Esophagus (tissue), 2 donors: Measurements from ENCODE around the gene NFKBIZ. TPM values are rescaled to one million over a fixed set of nuclear protein-coding genes. Genes with fewer than 3 reads are reported as not detected.
"Not testable (repeated sequence)": the region's sequence is repeated elsewhere in the genome, so short reads cannot be mapped to it uniquely, and the experiment has no call there.

ENCODE experiments used
- H3K27ac ChIP-seq, 2 donors: one replicate each; pipeline ENCODE4 v1.5.1; 2013; ENCODE audit warnings: low read depth in 2 of 2, mild to moderate bottlenecking in 2 of 2, inconsistent platforms in 1 of 2, low read length in 1 of 2, moderate library complexity in 1 of 2
- H3K27me3 ChIP-seq, 2 donors: one replicate each; pipeline ENCODE4 v1.6.1; 2013; ENCODE audit warnings: low read length in 2 of 2, control low read depth in 1 of 2, mild to moderate bottlenecking in 1 of 2; ENCODE audit not compliant: insufficient read depth in 2 of 2, control insufficient read depth in 1 of 2
- H3K36me3 ChIP-seq, 2 donors: one replicate each; pipeline ENCODE4 v1.6.1; 2013; ENCODE audit warnings: low read length in 1 of 2; ENCODE audit not compliant: control insufficient read depth in 2 of 2, insufficient read depth in 2 of 2
- H3K4me1 ChIP-seq, 2 donors: one replicate each; pipeline ENCODE4 v1.6.1; 2013; ENCODE audit warnings: low read length in 1 of 2; ENCODE audit not compliant: control insufficient read depth in 2 of 2, insufficient read depth in 2 of 2
- H3K4me3 ChIP-seq, 2 donors: one replicate each; pipeline ENCODE4 v1.5.1; 2013; ENCODE audit warnings: low read length in 2 of 2, mild to moderate bottlenecking in 2 of 2, low read depth in 1 of 2, moderate library complexity in 1 of 2
- H3K9me3 ChIP-seq, 2 donors: one replicate each; pipeline ENCODE4 v1.6.1; 2013; ENCODE audit warnings: mild to moderate bottlenecking in 2 of 2, low read depth in 1 of 2, low read length in 1 of 2, moderate library complexity in 1 of 2; ENCODE audit not compliant: control insufficient read depth in 2 of 2, insufficient read depth in 1 of 2
- WGBS, 2 donors: extraction: QIAGEN DNeasy Blood & Tissue Kit; methylation state at CpG; one replicate each; pipeline ENCODE4 v1.1.7; 2013; 5-methylcytosine and 5-hydroxymethylcytosine counted together
- polyA plus RNA-seq, 2 donors: library from polyadenylated mRNA; stranded (reverse); fragments of 200-250 nt; gene quantifications; one replicate each; pipeline ENCODE4 v1.2.3, GENCODE V29; 2013
- donor health status: healthy with polysubstance abuse.
- donor health status: Bipolar disorder and iron deficiency.

The NFKBIZ gene
- polyA plus RNA-seq, 2 donors: 14.4 to 30.3 TPM

DNA sequence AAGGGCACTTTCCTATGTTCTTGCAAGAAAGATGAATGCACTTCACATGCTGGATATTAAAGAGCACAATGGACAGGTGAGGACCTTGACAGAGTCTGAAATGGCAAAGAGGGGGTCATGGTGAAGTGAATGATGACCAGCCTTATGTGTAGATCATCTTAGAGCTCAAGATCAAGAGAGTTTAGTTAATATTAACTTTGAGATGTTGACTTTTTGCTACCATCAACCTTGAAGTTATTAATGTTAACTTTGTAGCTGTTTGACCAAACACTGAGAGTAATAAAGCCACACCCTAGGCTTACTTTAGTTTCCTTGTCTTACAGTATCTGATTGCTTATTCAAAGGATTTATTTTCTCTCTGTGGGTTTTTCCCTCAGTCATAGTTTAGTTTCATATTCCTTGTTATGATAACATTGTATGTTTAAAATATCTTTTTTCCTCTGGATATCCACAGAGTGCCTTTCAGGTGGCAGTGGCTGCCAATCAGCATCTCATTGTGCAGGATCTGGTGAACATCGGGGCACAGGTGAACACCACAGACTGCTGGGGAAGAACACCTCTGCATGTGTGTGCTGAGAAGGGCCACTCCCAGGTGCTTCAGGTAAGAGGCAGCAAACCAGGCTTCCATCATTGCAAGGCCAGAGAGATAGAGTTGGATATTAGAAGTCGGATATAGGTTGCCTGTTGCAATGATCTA, 5.4 kb downstream of the NFKBIZ start:
- Histone ChIP-seq H3K27ac (peak overlapping the region; percentile 78 to 81), H3K27me3 (no peaks in the 10 kb centered on the region), H3K9me3 (no peaks in the 10 kb centered on the region), H3K4me3 (peak overlapping the region in 1 of 2 donors; percentile 28), H3K4me1 (peaks cover 2 to 11% of the 10 kb centered on the region in 2 donors), H3K36me3 (peaks cover 14 to 27% of the 10 kb centered on the region in 2 donors)
- WGBS, 2 donors: 77 to 84% methylated on average over 2 of the region's 2 CpGs

DNA sequence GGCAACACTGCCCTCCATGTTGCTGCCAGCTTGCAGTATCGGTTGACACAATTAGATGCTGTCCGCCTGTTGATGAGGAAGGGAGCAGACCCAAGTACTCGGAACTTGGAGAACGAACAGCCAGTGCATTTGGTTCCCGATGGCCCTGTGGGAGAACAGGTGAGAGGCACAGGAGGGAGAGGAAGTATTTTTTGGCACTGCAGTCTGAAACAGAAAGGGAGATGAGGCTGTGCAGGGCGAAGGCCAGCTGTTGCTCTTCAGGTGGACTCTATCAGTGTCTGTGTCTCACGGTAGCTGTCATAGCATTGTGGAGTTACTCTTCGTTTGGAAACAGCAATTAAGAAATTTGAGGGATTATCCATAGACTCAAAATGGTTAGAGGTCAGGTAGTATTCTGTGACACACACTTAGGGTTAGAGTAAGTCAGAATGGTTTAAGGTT, 8.0 kb downstream of the NFKBIZ start:
- peaks cover 18 to 31% of the 10 kb centered on the region in 2 donors for H3K36me3 ChIP-seq
- WGBS, 2 donors: 81 to 90% methylated on average over 8 of the region's 8 CpGs
- peak overlapping the region in 1 of 2 donors; percentile 15 for H3K27ac ChIP-seq
- H3K4me1 ChIP-seq: peaks cover 2 to 11% of the 10 kb centered on the region in 2 donors
- peak overlapping the region in 1 of 2 donors; percentile 19 for H3K4me3 ChIP-seq
- no peaks in the 10 kb centered on the region for H3K27me3 ChIP-seq
- H3K9me3 ChIP-seq: no peaks in the 10 kb centered on the region

- Histone ChIP-seq H3K4me3 (no peak overlapping the region), H3K27ac (no peak overlapping the region), H3K27me3 (no peaks in the 10 kb centered on the region), H3K9me3 (no peaks in the 10 kb centered on the region), H3K36me3 (peaks cover 18 to 23% of the 10 kb centered on the region in 2 donors), H3K4me1 (peaks cover 2 to 5% of the 10 kb centered on the region in 2 donors)
- 75 to 81% methylated on average over 4 of the region's 4 CpGs for WGBS, 2 donors
Observed at GRCh38 chr3:101858464-101859030, 9.2 kb downstream of the NFKBIZ start.

- peaks cover under 1 to 1% of the 10 kb centered on the region in 2 donors for H3K4me1 ChIP-seq
- 93 to 95% methylated on average over 5 of the region's 5 CpGs for WGBS, 2 donors
- H3K9me3 ChIP-seq: no peaks in the 10 kb centered on the region
- H3K27me3 ChIP-seq: no peaks in the 10 kb centered on the region
- peak overlapping the region in 1 of 2 donors; percentile 60 for H3K27ac ChIP-seq
- no peak overlapping the region for H3K4me3 ChIP-seq
- peaks cover 17 to 18% of the 10 kb centered on the region in 2 donors for H3K36me3 ChIP-seq
Observed at GRCh38 chr3:101859882-101860448, 10.7 kb downstream of the NFKBIZ start.

- H3K4me3 ChIP-seq: no peak overlapping the region
- H3K36me3 ChIP-seq: peaks cover 10 to 13% of the 10 kb centered on the region in 2 donors
- no peaks in the 10 kb centered on the region for H3K27me3 ChIP-seq
- no peak overlapping the region for H3K27ac ChIP-seq
- 68 to 73% methylated on average over 3 of the region's 3 CpGs for WGBS, 2 donors
- H3K4me1 ChIP-seq: no peaks in the 10 kb centered on the region
- no peaks in the 10 kb centered on the region for H3K9me3 ChIP-seq
Observed at GRCh38 chr3:101861212-101861788, 12.0 kb downstream of the NFKBIZ start.

GRCh38 chr3:101861789-101862415, 12.6 kb downstream of the NFKBIZ start:
- peaks cover 10 to 11% of the 10 kb centered on the region in 2 donors for H3K36me3 ChIP-seq
- no peaks in the 10 kb centered on the region for H3K27me3 ChIP-seq
- no peaks in the 10 kb centered on the region for H3K9me3 ChIP-seq
- H3K27ac ChIP-seq: no peak overlapping the region
- no peak overlapping the region for H3K4me3 ChIP-seq
- no peaks in the 10 kb centered on the region for H3K4me1 ChIP-seq
- 72 to 85% methylated on average over 5 of the region's 5 CpGs for WGBS, 2 donors

GRCh38 chr3:101862416-101863165, 13.3 kb downstream of the NFKBIZ start:
- WGBS, 2 donors: 82 to 85% methylated on average over 3 of the region's 3 CpGs

DNA sequence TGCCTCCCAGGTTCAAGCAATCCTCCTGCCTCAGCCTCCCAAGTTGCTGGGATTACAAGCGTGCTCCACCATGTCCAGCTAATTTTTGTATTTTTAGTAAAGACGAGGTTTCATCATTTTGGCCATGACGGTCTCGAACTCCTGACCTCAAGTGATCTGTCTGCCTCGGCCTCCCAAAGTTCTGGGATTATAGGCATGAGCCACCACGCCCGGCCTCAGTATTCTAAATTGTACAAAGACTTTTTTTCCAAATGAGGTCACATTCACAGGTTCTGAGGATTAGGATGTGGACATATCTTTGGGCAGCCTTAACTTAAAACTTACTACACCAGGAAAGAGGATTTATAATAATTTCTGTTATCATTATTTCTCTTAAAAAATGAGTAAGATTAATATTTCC, 15.6 kb downstream of the NFKBIZ start:
- WGBS, 2 donors: 91 to 94% methylated on average over 7 of the region's 7 CpGs
- H3K9me3 ChIP-seq, H3K27ac ChIP-seq, H3K4me3 ChIP-seq, H3K27me3 ChIP-seq, H3K4me1 ChIP-seq, H3K36me3 ChIP-seq: not testable (repeated sequence)

More at GRCh38 chr3:101862416-101863165, 13.3 kb downstream of the NFKBIZ start:
- no peaks in the 10 kb centered on the region for H3K27me3 ChIP-seq
- no peak overlapping the region for H3K4me3 ChIP-seq
- no peak overlapping the region for H3K27ac ChIP-seq
- H3K9me3 ChIP-seq: no peaks in the 10 kb centered on the region
- H3K4me1 ChIP-seq: no peaks in the 10 kb centered on the region
- H3K36me3 ChIP-seq: peaks cover 5 to 6% of the 10 kb centered on the region in 2 donors
